Measurements from ENCODE around the gene TMEM154. TPM values are rescaled to one million over a fixed set of nuclear protein-coding genes. Genes with fewer than 3 reads are reported as not detected.

The TMEM154 gene
- total RNA-seq, 1 experiment from 2014 or later = 23.3 TPM

GRCh38 chr4:152607178-152607577 lies 72.6 kb downstream of the TMEM154 start:
- H3K27ac Mint-ChIP-seq (ENCODE audit: unreplicated experiment) = no peak overlapping the region
- CTCF ChIA-PET = no interaction called here
- H3K4me1 Mint-ChIP-seq (ENCODE audit: low read depth, unreplicated experiment) = no peaks in the 10 kb centered on the region
- no peak overlapping the region for H3K4me3 Mint-ChIP-seq (ENCODE audit: low read depth, unreplicated experiment)
- intact Hi-C loops (cut with micrococcal nuclease; ENCODE audit: unreplicated experiment) = no loop called here
- H3K9me3 Mint-ChIP-seq (ENCODE audit: low read depth, unreplicated experiment) = no peaks in the 10 kb centered on the region
- no peaks in the 10 kb centered on the region for H3K27me3 Mint-ChIP-seq (ENCODE audit: unreplicated experiment)
- no peaks in the 10 kb centered on the region for H3K36me3 Mint-ChIP-seq (ENCODE audit: insufficient read depth, unreplicated experiment)
- BruUV-seq (replicated peaks) = no TSS peak
- TF ChIP-seq, protein P1, sequence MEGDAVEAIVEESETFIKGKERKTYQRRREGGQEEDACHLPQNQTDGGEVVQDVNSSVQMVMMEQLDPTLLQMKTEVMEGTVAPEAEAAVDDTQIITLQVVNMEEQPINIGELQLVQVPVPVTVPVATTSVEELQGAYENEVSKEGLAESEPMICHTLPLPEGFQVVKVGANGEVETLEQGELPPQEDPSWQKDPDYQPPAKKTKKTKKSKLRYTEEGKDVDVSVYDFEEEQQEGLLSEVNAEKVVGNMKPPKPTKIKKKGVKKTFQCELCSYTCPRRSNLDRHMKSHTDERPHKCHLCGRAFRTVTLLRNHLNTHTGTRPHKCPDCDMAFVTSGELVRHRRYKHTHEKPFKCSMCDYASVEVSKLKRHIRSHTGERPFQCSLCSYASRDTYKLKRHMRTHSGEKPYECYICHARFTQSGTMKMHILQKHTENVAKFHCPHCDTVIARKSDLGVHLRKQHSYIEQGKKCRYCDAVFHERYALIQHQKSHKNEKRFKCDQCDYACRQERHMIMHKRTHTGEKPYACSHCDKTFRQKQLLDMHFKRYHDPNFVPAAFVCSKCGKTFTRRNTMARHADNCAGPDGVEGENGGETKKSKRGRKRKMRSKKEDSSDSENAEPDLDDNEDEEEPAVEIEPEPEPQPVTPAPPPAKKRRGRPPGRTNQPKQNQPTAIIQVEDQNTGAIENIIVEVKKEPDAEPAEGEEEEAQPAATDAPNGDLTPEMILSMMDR (IDR thresholded peaks at IDR 0.05; ENCODE audit: unreplicated experiment) = no peak
- DNase-seq = no peak

- TF ChIP-seq, protein P1 (IDR thresholded peaks at IDR 0.05; ENCODE audit: unreplicated experiment) = no peak
- CTCF ChIA-PET = no interaction called here
- no peaks in the 10 kb centered on the region for H3K9me3 Mint-ChIP-seq (ENCODE audit: low read depth, unreplicated experiment)
- H3K4me3 Mint-ChIP-seq (ENCODE audit: low read depth, unreplicated experiment) = no peak overlapping the region
- intact Hi-C loops (cut with micrococcal nuclease; ENCODE audit: unreplicated experiment) = no loop called here
- BruUV-seq (replicated peaks) = no TSS peak
- no peaks in the 10 kb centered on the region for H3K4me1 Mint-ChIP-seq (ENCODE audit: low read depth, unreplicated experiment)
- no peak for DNase-seq
- no peaks in the 10 kb centered on the region for H3K27me3 Mint-ChIP-seq (ENCODE audit: unreplicated experiment)
- no peak overlapping the region for H3K27ac Mint-ChIP-seq (ENCODE audit: unreplicated experiment)
- no peaks in the 10 kb centered on the region for H3K36me3 Mint-ChIP-seq (ENCODE audit: insufficient read depth, unreplicated experiment)
These were observed 73.0 kb downstream of the TMEM154 start for GRCh38 chr4:152606753-152607152.

DNA sequence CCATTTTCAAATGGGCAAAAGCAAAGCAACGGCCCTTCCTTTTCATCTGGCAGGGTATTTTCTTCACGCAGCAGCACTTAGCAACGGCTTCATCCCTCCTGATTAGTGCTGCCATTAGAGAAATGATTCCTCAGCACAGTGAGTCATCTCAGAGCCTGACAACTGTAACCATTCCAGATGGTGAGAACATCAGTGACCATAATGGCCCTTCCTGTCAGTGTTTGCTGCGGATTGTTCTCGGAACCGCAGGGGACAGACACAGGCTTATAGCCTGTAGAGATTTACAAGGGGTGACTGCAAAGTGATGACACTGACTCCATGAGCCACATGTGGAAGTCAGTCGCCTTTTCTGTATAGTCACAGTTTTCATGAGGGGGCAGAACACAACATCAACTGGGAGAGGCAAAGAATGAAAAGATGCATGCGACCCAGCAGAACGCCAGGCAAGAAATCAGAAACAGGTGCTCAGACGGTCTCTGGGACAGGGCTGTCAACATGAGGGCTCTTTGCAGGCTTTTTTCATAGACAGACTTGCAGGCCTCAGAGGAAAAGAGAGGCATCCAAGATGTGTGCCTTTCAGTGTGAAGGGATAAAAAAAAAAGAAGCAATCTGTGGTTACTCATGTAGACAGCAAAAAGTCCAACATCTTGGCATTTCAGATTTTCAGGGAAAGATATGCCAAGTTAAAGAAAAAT lies 74.0 kb downstream of the TMEM154 start:
- no peak overlapping the region for H3K27ac Mint-ChIP-seq (ENCODE audit: unreplicated experiment)

GRCh38 chr4:152605031-152605430 lies 74.8 kb downstream of the TMEM154 start:
- DNase-seq = no peak
- intact Hi-C loops (cut with micrococcal nuclease; ENCODE audit: unreplicated experiment) = no loop called here
- Mint-ChIP-seq H3K27me3 (ENCODE audit: unreplicated experiment) (no peaks in the 10 kb centered on the region), H3K9me3 (ENCODE audit: low read depth, unreplicated experiment) (no peaks in the 10 kb centered on the region), H3K4me3 (ENCODE audit: low read depth, unreplicated experiment) (no peak overlapping the region), H3K4me1 (ENCODE audit: low read depth, unreplicated experiment) (no peaks in the 10 kb centered on the region), H3K36me3 (ENCODE audit: insufficient read depth, unreplicated experiment) (no peaks in the 10 kb centered on the region), H3K27ac (ENCODE audit: unreplicated experiment) (no peak overlapping the region)
- CTCF ChIA-PET = no interaction called here
- BruUV-seq (replicated peaks) = no TSS peak
- TF ChIP-seq, protein P1 (IDR thresholded peaks at IDR 0.05; ENCODE audit: unreplicated experiment) = no peak

More for the DNA sequence above, 74.0 kb downstream of the TMEM154 start:
- no peaks in the 10 kb centered on the region for H3K27me3 Mint-ChIP-seq (ENCODE audit: unreplicated experiment)
- no peaks in the 10 kb centered on the region for H3K36me3 Mint-ChIP-seq (ENCODE audit: insufficient read depth, unreplicated experiment)
- no peaks in the 10 kb centered on the region for H3K9me3 Mint-ChIP-seq (ENCODE audit: low read depth, unreplicated experiment)
- no peak for DNase-seq
- no TSS peak for BruUV-seq (replicated peaks)
- TF ChIP-seq, protein P1 (IDR thresholded peaks at IDR 0.05; ENCODE audit: unreplicated experiment) = no peak
- CTCF ChIA-PET = no interaction called here
- intact Hi-C loops (cut with micrococcal nuclease; ENCODE audit: unreplicated experiment) = no loop called here
- no peaks in the 10 kb centered on the region for H3K4me1 Mint-ChIP-seq (ENCODE audit: low read depth, unreplicated experiment)
- H3K4me3 Mint-ChIP-seq (ENCODE audit: low read depth, unreplicated experiment) = no peak overlapping the region

Measured in Calu3 (cell line).